Trophoblast cell (in vitro differentiated cells and primary cell): ENCODE data around the gene CTBP2.

Source experiments
- DNase-seq, 2 donors: peaks; one replicate each; pipeline ENCODE4 v3.0.0-alpha.2; 2016
- H2AFZ ChIP-seq: 2 replicates; pipeline ENCODE4 v1.6.1; 2013; ENCODE audit warnings: low read length, moderate library complexity, mild to moderate bottlenecking; ENCODE audit not compliant: insufficient read depth, poor library complexity
- H2AK5ac ChIP-seq: 2 replicates; pipeline ENCODE4 v1.6.1; 2013; ENCODE audit warnings: mild to moderate bottlenecking, low read length
- H2BK120ac ChIP-seq: 2 replicates; pipeline ENCODE4 v1.6.1; 2013; ENCODE audit warnings: low read length, mild to moderate bottlenecking, moderate library complexity; ENCODE audit not compliant: insufficient read depth, poor library complexity
- H2BK12ac ChIP-seq: 2 replicates; pipeline ENCODE4 v1.6.1; 2013; ENCODE audit warnings: mild to moderate bottlenecking, low read length, moderate library complexity
- H2BK5ac ChIP-seq: 2 replicates; pipeline ENCODE4 v1.6.1; 2013; ENCODE audit warnings: low read length, low read depth, moderate library complexity, mild to moderate bottlenecking; ENCODE audit not compliant: poor library complexity
- H3K14ac ChIP-seq: 2 replicates; pipeline ENCODE4 v1.6.1; 2013; ENCODE audit warnings: mild to moderate bottlenecking, low read length
- H3K18ac ChIP-seq: 2 replicates; pipeline ENCODE4 v1.6.1; 2013; ENCODE audit warnings: mild to moderate bottlenecking, low read length
- H3K23ac ChIP-seq: 2 replicates; pipeline ENCODE4 v1.6.1; 2013; ENCODE audit warnings: low read length
- H3K27ac ChIP-seq: 2 replicates; pipeline ENCODE4 v1.5.1; 2013; ENCODE audit warnings: low read depth, mild to moderate bottlenecking, inconsistent platforms, low read length, moderate library complexity
- H3K27me3 ChIP-seq: 2 replicates; pipeline ENCODE4 v1.6.1; 2013; ENCODE audit warnings: inconsistent platforms, mild to moderate bottlenecking, low read length, moderate library complexity; ENCODE audit not compliant: insufficient read depth
- H3K36me3 ChIP-seq, 2 experiments: 1 replicate in 1 of 2; 2 replicates in 1 of 2; pipeline ENCODE4 v1.6.1; 2013; ENCODE audit warnings: low read length in 2 of 2, mild to moderate bottlenecking in 2 of 2, moderate library complexity in 1 of 2; ENCODE audit not compliant: insufficient read depth in 2 of 2, control insufficient read depth in 1 of 2
- H3K4ac ChIP-seq: 2 replicates; pipeline ENCODE4 v1.6.1; 2013; ENCODE audit warnings: low read depth, mild to moderate bottlenecking, low read length, moderate library complexity
- H3K4me1 ChIP-seq, 2 experiments: 1 replicate in 1 of 2; 2 replicates in 1 of 2; pipeline ENCODE4 v1.6.1; 2013; ENCODE audit warnings: low read length in 2 of 2, mild to moderate bottlenecking in 2 of 2, moderate library complexity in 1 of 2; ENCODE audit not compliant: insufficient read depth in 2 of 2, control insufficient read depth in 1 of 2
- H3K4me2 ChIP-seq: 2 replicates; pipeline ENCODE4 v1.6.1; 2013; ENCODE audit warnings: inconsistent platforms, mild to moderate bottlenecking, low read length, moderate library complexity
- H3K4me3 ChIP-seq: 2 replicates; pipeline ENCODE4 v1.5.1; 2013; ENCODE audit warnings: mild to moderate bottlenecking, low read depth, low read length, inconsistent platforms
- H3K79me1 ChIP-seq: one replicate; pipeline ENCODE4 v1.6.1; 2013; ENCODE audit warnings: low read length
- H3K79me2 ChIP-seq: 2 replicates; pipeline ENCODE4 v1.6.1; 2013; ENCODE audit warnings: low read length, mild to moderate bottlenecking; ENCODE audit not compliant: control insufficient read depth, insufficient read depth, poor library complexity
- H3K9ac ChIP-seq: 2 replicates; pipeline ENCODE4 v1.6.1; 2013; ENCODE audit warnings: mild to moderate bottlenecking, low read length
- H3K9me3 ChIP-seq: 2 replicates; pipeline ENCODE4 v1.6.1; 2013; ENCODE audit warnings: low read depth, mild to moderate bottlenecking, control low read depth, inconsistent platforms, low read length; ENCODE audit not compliant: insufficient read depth
- H4K12ac ChIP-seq: 2 replicates; pipeline ENCODE4 v1.6.1; 2013; ENCODE audit warnings: low read depth, mild to moderate bottlenecking, low read length, moderate library complexity
- H4K8ac ChIP-seq: 2 replicates; pipeline ENCODE4 v1.6.1; 2013; ENCODE audit warnings: low read depth, mild to moderate bottlenecking, low read length, moderate library complexity
- H4K91ac ChIP-seq: one replicate; pipeline ENCODE4 v1.6.1; 2013; ENCODE audit warnings: low read depth, mild to moderate bottlenecking, low read length, moderate library complexity
- WGBS: extraction: QIAGEN DNeasy Blood & Tissue Kit; methylation state at CpG from one replicate; pipeline ENCODE4 v1.1.7; 2013; ENCODE audit warnings: missing lambda C conversion rate; ENCODE audit not compliant: insufficient read length, insufficient coverage; ENCODE audit errors: extremely low coverage; 5-methylcytosine and 5-hydroxymethylcytosine counted together

Gene CTBP2

GRCh38 chr10:125140151-125140550, 20.2 kb downstream of the CTBP2 start:
- Histone ChIP-seq H2AFZ (no peak overlapping the region), H3K27me3 (no peaks in the 10 kb centered on the region), H3K27ac (no peak overlapping the region), H3K4ac (no peak overlapping the region), H3K9me3 (no peaks in the 10 kb centered on the region), H4K12ac (no peak overlapping the region), H3K18ac (no peak overlapping the region), H4K8ac (no peak overlapping the region), H2BK5ac (no peak overlapping the region), H2BK12ac (no peak overlapping the region), H2AK5ac (no peak overlapping the region), H3K14ac (no peak overlapping the region), H3K4me1 (peaks cover 8 to 16% of the 10 kb centered on the region in 2 experiments), H2BK120ac (no peak overlapping the region), H3K4me3 (no peak overlapping the region), H3K36me3 (peaks cover 18% of the 10 kb centered on the region in 2 experiments), H4K91ac (no peak overlapping the region), H3K9ac (no peak overlapping the region), H3K79me2 (peaks cover 16% of the 10 kb centered on the region), H3K79me1 (no peaks in the 10 kb centered on the region), H3K23ac (no peak overlapping the region), H3K4me2 (no peak overlapping the region)
- WGBS, result no CpG with 5 or more reads among the region's 11 CpGs
- DNase-seq, result no peak

- H2BK12ac ChIP-seq, result no peak overlapping the region
Observed at GRCh38 chr10:125137601-125138438, 22.5 kb downstream of the CTBP2 start.

GRCh38 chr10:125136087-125136486, 24.3 kb downstream of the CTBP2 start:
- no peaks in the 10 kb centered on the region for H3K79me1 ChIP-seq

More at GRCh38 chr10:125137601-125138438, 22.5 kb downstream of the CTBP2 start:
- Histone ChIP-seq H3K27me3 (no peaks in the 10 kb centered on the region), H3K4me2 (no peak overlapping the region), H3K9me3 (no peaks in the 10 kb centered on the region), H3K18ac (no peak overlapping the region), H3K9ac (no peak overlapping the region), H3K14ac (no peak overlapping the region), H4K12ac (no peak overlapping the region), H3K4me1 (peaks cover 8 to 19% of the 10 kb centered on the region in 2 experiments), H3K27ac (no peak overlapping the region), H3K23ac (no peak overlapping the region), H4K8ac (no peak overlapping the region), H3K79me1 (no peaks in the 10 kb centered on the region), H2BK120ac (no peak overlapping the region), H4K91ac (no peak overlapping the region), H2AFZ (no peak overlapping the region), H2AK5ac (no peak overlapping the region), H3K4me3 (no peak overlapping the region), H3K79me2 (peaks cover 11% of the 10 kb centered on the region), H2BK5ac (no peak overlapping the region), H3K36me3 (peaks cover 20 to 24% of the 10 kb centered on the region in 2 experiments), H3K4ac (peak overlapping the region; percentile 61)
- no peak for DNase-seq
- 100% methylated on average over 2 of the region's 25 CpGs for WGBS

GRCh38 chr10:125135771-125136035, 24.7 kb downstream of the CTBP2 start:
- H3K14ac ChIP-seq, result no peak overlapping the region
- no peak overlapping the region for H3K23ac ChIP-seq
- H2AFZ ChIP-seq, result no peak overlapping the region
- no peaks in the 10 kb centered on the region for H3K27me3 ChIP-seq
- H3K9ac ChIP-seq, result no peak overlapping the region
- H2BK120ac ChIP-seq, result no peak overlapping the region
- H3K36me3 ChIP-seq, result peaks cover 23 to 29% of the 10 kb centered on the region in 2 experiments
- WGBS, result no CpG with 5 or more reads among the region's 6 CpGs
- no peak overlapping the region for H2BK5ac ChIP-seq
- peaks cover 6% of the 10 kb centered on the region for H3K79me2 ChIP-seq
- no peaks in the 10 kb centered on the region for H3K79me1 ChIP-seq
- DNase-seq, result no peak
- no peak overlapping the region for H2AK5ac ChIP-seq
- H3K18ac ChIP-seq, result no peak overlapping the region
- no peak overlapping the region for H2BK12ac ChIP-seq
- H3K4ac ChIP-seq, result no peak overlapping the region
- H3K4me1 ChIP-seq, result peaks cover 0 to 11% of the 10 kb centered on the region in 2 experiments
- no peak overlapping the region for H4K12ac ChIP-seq
- no peak overlapping the region for H3K4me3 ChIP-seq
- no peak overlapping the region for H3K27ac ChIP-seq
- H4K8ac ChIP-seq, result no peak overlapping the region
- no peak overlapping the region for H4K91ac ChIP-seq
- H3K9me3 ChIP-seq, result no peaks in the 10 kb centered on the region
- no peak overlapping the region for H3K4me2 ChIP-seq

More at GRCh38 chr10:125136087-125136486, 24.3 kb downstream of the CTBP2 start:
- Histone ChIP-seq H4K12ac (no peak overlapping the region), H3K9ac (no peak overlapping the region), H3K27me3 (no peaks in the 10 kb centered on the region), H2BK120ac (no peak overlapping the region), H3K4me1 (peaks cover 0 to 11% of the 10 kb centered on the region in 2 experiments), H4K91ac (no peak overlapping the region), H2AK5ac (no peak overlapping the region), H3K18ac (no peak overlapping the region), H2BK5ac (no peak overlapping the region), H3K4me2 (no peak overlapping the region), H3K79me2 (peaks cover 6% of the 10 kb centered on the region), H3K23ac (no peak overlapping the region), H2AFZ (no peak overlapping the region), H3K4me3 (no peak overlapping the region), H2BK12ac (no peak overlapping the region), H3K4ac (peak overlapping the region; percentile 27), H3K14ac (no peak overlapping the region), H3K9me3 (no peaks in the 10 kb centered on the region), H4K8ac (no peak overlapping the region), H3K27ac (no peak overlapping the region), H3K36me3 (peaks cover 19 to 25% of the 10 kb centered on the region in 2 experiments)
- DNase-seq, result no peak
- no CpG with 5 or more reads among the region's 4 CpGs for WGBS
